UCSD-AML1 (cell line): ENCODE measurements around the gene SPRR3.

Source experiments
- DNase-seq: peaks from one replicate; lab custom pipeline; 2025; ENCODE audit not compliant: unreplicated experiment; lab: John Stamatoyannopoulos, UW

Gene SPRR3, protein sequence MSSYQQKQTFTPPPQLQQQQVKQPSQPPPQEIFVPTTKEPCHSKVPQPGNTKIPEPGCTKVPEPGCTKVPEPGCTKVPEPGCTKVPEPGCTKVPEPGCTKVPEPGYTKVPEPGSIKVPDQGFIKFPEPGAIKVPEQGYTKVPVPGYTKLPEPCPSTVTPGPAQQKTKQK

DNA sequence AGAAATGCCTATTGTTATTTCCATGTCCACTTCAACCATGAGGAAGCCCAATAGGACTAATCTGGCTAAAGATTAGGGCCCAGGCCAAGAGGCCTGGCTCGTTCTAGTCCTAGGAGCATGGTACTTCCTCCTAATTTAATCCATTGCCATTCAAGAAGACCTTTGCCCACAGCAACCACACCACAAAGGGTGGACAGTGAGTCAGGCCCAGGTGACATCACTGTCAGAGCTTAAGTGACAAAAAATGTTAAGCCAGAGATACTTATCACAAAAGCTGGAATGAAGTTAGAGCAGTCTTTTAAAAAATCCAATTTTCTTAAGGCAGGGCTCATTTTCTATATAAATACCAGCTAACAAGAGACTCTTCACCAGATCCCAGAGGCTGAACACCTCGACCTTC, at the start of gene SPRR3:
SPRR3 (plus strand) TSS at position 368 of the 400 bp plus-strand sequence. CDS start 1,272 bp downstream, outside the sequence.
- no peak for DNase-seq

DNA sequence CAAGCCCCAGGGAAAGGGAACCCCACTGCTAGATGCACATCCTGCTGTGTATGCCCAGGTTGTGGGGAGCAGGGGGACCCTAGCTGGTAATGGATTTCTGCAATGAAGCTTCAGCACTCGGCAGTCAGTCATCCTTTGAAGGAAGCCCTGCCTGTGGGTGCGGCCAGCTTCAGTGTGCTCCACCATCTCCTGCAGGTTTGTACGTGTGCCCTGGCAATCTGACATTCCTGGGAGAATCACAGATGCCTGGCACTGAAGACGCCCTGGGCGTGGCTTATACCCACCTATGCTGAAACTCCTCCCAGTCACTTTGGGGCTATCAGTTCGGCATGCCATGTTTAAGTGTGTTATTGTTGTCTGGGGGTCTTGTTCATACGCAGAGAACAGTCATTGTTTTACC, 47.8 kb upstream of the SPRR3 start:
- no peak for DNase-seq

DNA sequence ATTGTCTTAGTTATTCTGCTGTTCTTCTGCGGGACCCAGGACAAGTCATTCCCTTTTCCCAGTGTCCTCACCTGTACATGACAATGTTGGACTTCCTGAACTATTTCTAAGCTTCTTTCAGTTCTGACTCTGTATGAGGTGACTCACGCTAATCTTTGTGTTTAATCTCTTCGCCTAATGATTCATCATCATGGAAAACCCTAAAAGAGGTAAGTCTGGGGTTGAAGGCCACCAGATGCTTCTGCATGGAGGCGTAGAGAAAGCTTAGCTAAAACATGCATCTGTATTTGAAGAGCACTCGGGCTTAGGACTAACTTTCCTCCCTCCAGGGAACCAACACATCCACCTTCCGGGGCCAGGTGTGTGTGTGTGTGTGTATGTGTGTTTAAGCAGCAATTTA, 47.1 kb upstream of the SPRR3 start:
- DNase-seq, result no peak

DNA sequence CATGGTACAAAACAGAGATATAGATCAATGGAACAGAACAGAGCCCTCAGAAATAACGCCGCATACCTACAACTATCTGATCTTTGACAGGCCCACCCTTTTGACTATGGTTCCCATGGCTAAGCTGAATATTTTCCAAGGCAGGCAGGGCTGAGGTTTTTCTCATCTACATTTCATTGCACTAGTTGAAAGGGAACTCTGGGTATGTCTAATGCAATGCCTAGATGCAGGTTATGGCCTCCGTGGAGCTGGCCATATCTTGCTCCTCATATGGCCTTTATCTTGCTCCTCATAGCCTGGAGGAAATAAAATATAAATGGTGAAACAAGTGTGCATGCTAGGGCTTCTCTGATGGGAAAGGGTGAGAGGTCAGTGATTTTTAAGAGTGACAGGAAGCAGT, 44.0 kb upstream of the SPRR3 start:
- no peak for DNase-seq

DNA sequence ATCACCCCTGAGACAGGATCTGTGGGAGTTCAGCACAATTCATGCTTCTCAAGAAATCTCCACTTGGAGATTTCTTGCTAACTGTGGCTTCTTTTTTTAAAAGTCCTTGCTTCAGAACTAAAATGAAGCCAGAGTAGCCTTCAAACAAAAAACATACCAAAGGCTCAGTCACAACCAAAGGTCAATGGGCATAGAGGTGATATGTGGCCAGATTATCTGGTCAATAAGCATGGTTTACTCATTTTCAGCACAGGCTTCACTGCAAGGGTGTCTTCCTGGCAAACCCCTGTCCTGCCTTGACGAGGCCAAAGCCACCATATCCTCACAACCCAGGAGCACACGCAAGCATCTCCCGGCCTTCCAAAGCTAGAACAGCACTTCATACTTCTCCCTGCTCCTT, 42.3 kb upstream of the SPRR3 start:
- no peak for DNase-seq

DNA sequence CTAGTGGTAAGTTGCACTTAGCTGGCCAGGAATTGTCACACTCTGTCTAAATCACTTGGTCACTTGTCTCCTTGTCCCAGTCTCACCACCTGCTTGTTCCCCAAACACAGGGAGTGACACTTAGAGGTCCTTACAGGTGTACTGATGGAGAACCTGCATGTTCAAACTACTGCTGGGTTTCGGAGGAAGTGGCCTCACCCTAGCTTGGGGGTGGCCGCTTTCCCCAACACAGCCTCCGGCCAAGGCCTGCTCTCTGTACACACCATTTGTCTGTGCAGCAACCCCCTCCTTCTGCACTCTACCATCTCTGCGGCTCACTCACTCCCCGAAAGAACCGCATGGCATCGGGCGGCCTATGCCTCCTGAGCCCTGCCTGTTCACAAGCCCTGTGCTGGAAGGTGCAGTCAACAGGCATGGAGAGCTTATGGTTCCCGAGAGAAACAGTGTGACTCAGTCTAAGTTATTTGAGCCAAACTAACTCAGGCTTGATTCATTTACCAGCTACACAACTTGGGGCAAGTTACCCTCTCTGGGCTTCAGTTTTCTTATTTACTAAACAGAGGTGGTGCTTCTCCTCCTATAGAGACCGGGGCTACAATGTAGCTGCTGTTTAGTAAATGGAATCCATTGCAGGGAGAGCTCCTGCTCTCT, 41.6 kb upstream of the SPRR3 start:
- no peak for DNase-seq

DNA sequence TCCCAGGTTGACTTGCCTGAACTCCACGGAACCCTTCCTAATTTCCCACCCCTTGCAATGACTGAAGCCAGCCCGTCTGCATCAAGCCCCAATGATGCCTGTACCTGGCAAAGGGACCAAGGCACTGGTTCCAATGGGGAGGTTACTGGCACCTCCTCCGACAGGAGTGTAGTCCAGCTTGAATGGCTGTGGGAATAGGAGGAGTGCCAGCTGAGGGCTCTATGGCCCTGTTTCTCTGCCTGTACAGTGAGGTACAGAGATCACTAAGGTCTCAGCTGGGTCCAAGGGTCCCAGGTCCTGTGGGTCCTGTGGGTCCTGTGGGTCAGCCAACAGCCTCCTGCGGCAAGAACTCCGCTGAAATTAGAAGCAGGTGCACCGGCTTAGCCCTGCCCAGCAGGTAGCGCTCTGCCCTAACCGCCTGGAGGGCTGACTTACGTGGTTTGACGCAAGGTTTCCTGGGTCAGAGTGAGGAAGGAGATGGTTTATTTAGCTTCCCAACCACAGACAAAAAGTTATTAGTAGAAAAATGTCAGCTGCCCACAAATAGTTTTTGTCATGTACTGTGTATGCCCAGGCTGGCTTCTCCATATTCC, 41.0 kb upstream of the SPRR3 start:
- peak; percentile 33 for DNase-seq

DNA sequence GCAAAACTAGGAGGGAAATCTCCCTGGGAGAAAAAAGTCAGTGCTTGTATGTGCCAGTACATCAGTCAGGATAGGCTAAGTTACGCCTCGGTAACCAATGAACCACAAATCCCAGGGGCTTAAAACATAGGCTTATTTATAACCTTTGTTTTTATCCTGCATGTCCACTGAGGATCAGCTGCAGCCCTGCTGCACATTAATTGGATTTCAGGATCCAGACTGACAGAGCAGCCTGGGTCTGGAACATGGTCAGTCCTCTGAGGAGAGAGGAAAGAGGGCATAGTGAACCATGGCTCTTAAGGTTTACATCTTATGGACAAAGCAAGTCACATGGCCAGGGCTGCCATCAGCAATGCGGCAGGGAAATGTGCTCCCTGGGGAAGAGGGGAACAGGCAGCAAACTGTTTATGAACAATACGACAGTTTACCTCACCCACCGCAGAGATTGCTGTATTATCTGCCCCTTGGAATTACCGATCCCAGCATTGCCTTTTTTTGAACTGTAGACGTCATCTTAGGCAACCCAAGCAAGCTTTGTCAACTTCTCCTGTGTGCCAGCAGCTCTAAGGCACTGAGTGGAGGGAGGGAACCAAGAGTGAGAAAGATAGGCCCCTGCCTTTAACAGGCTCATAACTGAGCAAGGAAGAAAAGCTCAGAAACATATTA, 40.2 kb upstream of the SPRR3 start:
- no peak for DNase-seq

DNA sequence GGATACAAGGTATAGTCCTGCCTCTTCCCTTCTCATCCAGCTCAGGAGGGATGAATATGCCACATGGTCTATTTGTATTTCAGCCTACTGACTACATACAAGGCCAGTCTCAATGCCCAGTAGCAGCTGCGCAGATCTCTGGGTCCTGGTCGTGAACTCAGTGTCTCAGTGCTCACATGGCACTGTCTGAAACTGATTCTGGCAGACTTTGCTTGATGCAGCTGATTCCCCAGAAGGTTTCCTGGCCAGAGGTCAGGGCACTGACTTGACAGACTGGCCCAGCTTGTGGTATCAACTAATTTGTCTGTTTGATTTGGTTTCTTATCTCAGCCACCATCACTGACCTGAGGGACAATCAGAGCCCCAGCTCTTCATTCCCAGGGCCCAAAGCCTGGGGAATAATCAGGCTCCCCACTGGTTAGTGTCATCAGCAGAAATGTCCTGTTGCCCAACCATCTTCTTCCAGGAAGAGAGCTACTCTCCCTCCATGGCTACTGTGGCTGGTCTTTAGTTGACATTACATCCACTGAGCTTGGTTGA, 38.6 kb upstream of the SPRR3 start:
- no peak for DNase-seq

DNA sequence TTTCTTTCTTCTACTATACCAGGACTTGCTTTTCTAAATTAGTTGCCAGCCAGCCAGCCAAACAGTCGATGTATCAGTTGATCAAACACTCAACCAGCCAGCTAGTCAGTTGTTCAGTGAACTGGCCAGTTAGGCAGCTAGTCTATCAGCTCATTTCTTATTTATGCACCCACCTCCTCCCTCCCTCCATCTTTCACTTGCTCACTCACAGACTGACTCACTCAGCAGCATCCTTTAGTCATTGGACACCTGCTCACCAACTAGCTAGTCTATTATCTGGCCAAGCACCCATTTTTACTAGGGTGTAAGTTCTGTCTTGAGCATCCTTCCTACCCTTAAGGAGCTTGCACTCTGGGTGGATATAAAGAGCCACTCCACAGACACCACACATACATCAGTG, 37.0 kb upstream of the SPRR3 start:
- no peak for DNase-seq

DNA sequence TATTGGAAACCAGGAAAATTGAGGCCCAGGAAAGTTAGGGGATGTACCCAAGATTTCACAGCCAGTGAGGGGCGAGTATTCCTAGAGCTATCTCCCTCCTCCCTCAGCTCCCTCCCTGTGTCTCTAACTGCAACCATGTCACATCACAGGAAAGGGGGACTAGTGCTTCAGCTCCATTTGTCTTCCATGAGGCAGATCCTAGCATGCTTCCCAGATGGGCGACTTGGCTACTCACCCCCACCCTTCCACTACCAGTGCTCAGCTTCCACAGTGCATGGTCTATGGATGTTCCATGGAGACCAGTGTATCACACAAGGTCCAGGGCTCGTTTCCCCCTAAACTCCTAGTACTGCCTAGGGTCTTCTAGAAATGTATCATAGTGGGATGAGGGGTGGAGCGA, 35.7 kb upstream of the SPRR3 start:
- no peak for DNase-seq

DNA sequence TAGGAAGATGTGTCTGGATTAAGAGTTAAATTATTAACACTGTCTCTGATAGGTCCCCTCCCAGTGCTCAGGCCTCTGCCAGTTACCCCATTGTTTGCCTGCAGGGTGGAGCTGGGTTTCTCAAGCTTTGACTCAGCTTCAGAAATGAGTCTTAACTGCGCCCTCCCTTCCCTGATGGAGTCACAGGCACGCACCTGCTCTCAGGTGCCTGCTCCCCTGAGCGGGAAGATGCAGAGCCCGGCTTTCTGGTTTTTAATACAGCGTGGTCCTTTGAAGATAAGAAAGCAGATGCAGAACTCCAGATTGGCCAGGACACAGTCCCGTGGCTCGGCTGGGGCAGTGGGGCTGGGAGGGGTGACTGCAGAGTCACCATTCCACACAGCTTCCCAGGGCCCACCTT, 34.3 kb upstream of the SPRR3 start:
- no peak for DNase-seq

DNA sequence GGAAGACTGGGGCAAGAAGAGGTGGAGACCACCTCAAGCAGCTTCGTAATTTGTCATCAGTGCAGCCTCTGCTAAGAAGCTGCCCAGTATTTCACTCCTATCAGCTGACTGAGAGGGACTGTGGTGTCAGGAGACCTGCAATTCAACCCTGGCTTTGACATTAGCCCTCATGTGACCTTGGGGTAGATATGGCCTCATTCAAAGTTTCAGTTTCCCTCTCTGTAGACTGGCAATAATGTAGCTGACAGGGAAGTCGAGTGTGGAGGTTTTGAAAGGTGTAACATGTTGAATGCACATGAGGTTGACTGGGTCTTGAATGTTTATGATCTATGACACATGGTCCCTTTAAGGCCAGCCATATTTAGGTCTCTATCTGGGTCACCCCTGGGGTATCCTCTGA, 33.3 kb upstream of the SPRR3 start:
- no peak for DNase-seq

DNA sequence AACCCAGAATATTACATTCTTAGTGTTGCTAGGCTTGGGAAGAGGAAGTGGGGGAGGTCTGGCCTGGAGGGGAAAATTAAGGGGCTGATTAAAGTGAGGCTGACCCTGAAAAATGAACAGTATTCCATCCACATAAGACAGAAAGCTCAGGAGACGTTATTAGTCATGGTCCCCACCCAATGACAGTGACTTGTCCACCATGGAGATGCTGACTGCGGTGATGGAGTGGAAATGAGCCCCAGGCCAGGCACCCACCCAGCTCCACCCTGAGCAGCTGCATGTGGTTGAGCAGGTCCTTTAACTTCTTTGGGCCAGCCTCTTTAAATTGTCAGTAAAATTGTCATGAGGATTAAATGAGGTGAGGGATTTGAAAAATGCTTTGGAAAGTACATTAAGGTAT, 32.5 kb upstream of the SPRR3 start:
- DNase-seq, result no peak

DNA sequence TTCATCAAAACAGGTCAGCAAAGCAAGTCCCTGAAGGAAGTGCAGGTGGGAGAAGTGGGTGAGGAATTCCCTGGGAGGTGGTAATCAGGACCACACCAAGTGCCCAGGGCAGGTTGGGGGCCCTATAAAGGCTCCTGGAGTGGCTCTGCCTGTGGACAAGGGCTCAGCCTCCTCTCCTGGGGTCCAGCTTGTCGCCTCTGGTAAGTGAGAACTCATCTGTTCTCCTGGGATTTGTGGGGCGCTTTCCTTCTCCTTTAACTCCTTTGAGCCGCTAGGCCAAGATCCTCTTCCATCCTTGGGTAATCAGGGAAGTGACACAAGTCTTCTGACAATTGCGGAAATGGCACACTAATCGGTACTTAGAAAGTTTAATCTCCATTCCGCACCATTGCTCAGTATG, 31.1 kb upstream of the SPRR3 start, which contains the start of gene SPRR4:
SPRR4 (plus strand) TSS at position 154 of the 400 bp plus-strand sequence. CDS start 1,243 bp downstream, outside the sequence.
- DNase-seq, result no peak

DNA sequence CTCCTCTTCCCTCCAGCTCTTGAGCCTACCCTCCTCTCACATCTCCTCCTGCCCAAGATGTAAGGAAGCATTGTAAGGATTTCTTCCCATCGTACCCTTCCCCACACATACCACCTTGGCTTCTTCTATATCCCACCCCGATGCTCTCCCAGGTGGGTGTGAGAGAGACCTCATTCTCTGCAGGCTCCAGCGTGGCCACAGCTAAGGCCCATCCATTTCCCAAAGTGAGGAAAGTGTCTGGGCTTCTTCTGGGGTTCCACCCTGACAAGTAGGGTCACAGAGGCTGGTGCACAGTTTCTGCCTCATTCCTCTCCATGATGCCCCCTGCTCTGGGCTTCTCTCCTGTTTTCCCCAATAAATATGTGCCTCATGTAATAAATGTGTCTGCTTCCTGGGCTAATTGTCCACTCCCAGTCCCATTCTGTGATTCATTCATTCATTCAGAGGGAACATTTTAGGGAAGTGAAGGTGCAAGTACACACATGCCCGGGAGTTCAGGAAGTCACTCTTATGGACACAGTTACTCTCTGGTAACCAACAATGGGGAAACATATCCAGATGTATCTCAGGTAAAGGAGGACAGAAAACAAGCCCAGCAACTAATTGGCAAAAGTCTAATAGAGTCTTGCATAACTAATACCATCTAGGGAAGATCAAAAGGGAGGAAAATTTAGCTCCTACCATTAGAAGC, 29.2 kb upstream of the SPRR3 start:
- DNase-seq, result no peak

DNA sequence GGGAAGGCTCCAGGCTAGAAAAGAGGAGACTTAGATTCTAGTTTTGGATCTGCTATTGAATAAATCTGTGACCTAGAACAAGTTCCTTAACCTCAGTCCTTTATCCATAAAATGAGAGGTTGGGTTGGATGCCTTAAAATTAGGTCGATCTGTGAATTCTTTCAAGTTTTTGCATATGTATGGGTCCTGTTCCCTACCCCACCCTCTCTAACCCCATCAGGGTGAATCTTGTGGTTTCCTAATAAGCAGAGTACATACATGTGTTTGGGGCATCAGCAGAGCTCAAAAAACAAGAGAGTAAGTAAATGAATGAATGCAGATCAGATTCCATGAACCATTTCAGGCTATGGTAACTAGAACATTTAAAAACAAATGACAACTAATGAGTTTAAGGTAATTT, 24.9 kb upstream of the SPRR3 start:
- no peak for DNase-seq

DNA sequence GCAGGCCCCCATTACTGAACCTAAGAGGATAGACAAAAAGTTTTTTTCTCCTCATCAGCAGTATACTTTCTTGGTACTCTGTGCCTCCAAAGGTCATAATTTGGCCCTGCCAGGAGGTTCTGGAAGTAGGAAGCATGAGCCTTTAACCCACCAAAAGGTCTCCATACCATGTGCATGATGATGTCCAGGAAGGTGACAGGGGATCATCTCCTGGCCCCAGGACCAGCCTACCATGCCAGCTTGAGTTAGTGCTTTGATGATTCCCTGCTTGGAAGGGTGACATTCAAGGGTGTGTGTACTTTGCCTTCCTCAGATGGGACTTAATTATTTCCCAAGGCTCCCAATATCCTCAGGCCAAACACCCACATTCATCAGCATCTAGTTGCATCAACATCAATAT, 23.9 kb upstream of the SPRR3 start:
- no peak for DNase-seq

DNA sequence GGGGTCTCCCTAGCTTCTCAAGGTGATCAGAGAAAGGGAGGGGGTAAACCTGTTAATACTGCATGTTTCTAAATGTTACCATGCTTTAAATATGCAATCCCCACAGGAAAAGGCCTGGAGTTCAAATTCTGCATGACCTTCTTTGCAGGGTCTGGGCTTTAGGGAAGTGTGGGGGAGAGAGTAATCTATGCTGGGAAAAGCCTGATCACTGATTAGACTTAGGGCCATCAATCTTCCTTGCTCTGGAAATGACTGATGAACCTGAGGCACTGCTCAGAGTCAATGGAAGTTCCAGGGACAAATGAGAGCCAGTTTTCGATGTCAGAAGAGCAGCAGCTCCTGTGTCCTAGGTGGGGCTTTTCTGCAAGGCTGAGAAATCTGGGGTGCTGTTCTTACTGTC, 20.9 kb upstream of the SPRR3 start:
- no peak for DNase-seq

DNA sequence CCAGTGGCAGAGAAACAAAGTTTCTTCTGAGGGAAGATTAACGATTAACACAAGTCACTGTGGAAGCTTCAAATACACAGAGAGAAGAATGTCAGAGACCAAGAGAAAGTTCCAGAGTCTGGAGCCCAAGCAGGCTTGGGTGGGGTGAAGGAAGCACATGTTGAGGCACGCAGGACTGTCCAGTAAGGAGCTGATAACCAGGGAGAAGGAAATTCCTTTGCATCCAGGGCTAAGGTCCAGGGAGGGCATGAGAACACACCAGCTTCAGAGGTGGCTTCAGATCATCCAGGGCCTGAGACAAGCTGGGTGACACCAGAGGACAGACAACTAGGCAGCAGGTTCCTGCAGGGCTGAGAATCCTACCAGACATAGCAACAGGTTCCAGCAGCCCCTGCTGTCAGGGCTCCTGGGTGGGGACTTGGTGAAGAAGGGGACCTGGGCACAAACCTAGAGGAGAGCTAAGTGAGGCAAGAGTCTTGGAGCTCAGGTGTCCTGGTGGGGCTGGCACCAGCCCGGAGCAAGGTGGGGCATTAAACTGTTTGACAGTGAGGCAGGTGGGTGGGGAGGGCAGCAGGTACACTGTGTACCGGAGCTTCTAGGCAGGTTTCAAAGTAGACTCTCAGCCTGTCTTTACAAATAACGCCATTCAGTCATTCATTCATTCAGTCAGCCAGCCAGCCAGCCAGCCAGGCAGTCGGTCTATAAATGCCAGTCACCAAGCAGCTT, 20.2 kb upstream of the SPRR3 start:
- no peak for DNase-seq

DNA sequence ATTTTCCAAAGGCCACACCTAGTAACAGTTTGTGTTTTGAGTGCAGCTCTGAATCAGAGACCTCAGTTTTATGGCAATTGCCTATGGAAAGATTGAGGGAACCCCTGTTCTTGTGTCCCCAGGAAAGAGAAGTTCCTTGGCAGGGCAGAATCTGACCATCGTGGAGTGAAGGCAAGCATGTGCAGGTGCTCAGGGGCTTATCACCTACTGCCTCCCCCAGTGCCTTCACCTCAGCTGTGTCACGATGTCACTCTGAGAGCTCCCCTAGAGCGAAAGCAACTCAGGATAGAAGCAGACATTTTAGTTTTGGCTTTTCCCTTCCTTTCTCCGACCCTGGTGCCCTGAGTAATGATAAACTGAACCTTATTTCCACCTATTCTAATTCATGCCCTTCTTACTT, 19.5 kb upstream of the SPRR3 start:
- DNase-seq, result no peak
